Astrocyte (in vitro differentiated cells and primary cell): ENCODE results near the gene HACE1. TPM values are rescaled to one million over a fixed set of nuclear protein-coding genes. Genes with fewer than 3 reads are reported as not detected.

Experiments
- DNase-seq: peaks from one replicate; pipeline ENCODE4 v3.0.0-alpha.2; 2010; ENCODE audit warnings: low read depth
- FAIRE-seq: peaks from 2 replicates; lab custom pipeline; 2011; peaks lifted over from hg19 to GRCh38; lab: Jason Lieb, UNC
- H2AFZ ChIP-seq: 2 replicates; pipeline ENCODE4 v1.6.0; 2012; ENCODE audit warnings: low read depth, low read length, inconsistent platforms
- H3K27ac ChIP-seq: 2 replicates; pipeline ENCODE4 v1.5.1; 2011; ENCODE audit warnings: low read depth, low read length, inconsistent platforms
- H3K27me3 ChIP-seq: 2 replicates; pipeline ENCODE4 v1.6.0; 2011; ENCODE audit warnings: low read length, inconsistent platforms; ENCODE audit not compliant: insufficient read depth
- H3K36me3 ChIP-seq: 2 replicates; pipeline ENCODE4 v1.5.1; 2011; ENCODE audit warnings: low read length, inconsistent platforms; ENCODE audit not compliant: insufficient read depth
- H3K4me1 ChIP-seq: 2 replicates; pipeline ENCODE4 v1.5.1; 2011; ENCODE audit warnings: low read length, inconsistent platforms; ENCODE audit not compliant: insufficient read depth
- H3K4me2 ChIP-seq: 2 replicates; pipeline ENCODE4 v1.6.0; 2012; ENCODE audit warnings: low read length, inconsistent platforms
- H3K4me3 ChIP-seq: 2 replicates; pipeline ENCODE4 v1.5.1; 2011; ENCODE audit warnings: low read depth, mild to moderate bottlenecking, low read length, inconsistent platforms; ENCODE audit not compliant: insufficient read depth
- H3K79me2 ChIP-seq: 2 replicates; pipeline ENCODE4 v1.6.0; 2012; ENCODE audit warnings: mild to moderate bottlenecking, low read length, inconsistent platforms; ENCODE audit not compliant: insufficient read depth
- H3K9ac ChIP-seq: 2 replicates; pipeline ENCODE4 v1.6.0; 2012; ENCODE audit warnings: mild to moderate bottlenecking, low read length, inconsistent platforms
- H3K9me3 ChIP-seq: 2 replicates; pipeline ENCODE4 v1.5.1; 2012; ENCODE audit warnings: low read depth, mild to moderate bottlenecking, low read length, inconsistent platforms; ENCODE audit not compliant: insufficient read depth
- H4K20me1 ChIP-seq: 2 replicates; pipeline ENCODE4 v1.6.0; 2012; ENCODE audit warnings: low read length, inconsistent platforms; ENCODE audit not compliant: insufficient read depth
- H3K27ac Mint-ChIP-seq: one replicate; pipeline ENCODE4 v1.8.0; 2021; ENCODE audit warnings: mild to moderate bottlenecking, mixed read lengths; ENCODE audit not compliant: unreplicated experiment
- H3K27me3 Mint-ChIP-seq: one replicate; pipeline ENCODE4 v1.8.0; 2021; ENCODE audit warnings: low read depth, mixed read lengths; ENCODE audit not compliant: unreplicated experiment
- H3K36me3 Mint-ChIP-seq: one replicate; pipeline ENCODE4 v1.8.0; 2021; ENCODE audit warnings: low read depth, mixed read lengths; ENCODE audit not compliant: unreplicated experiment
- H3K4me1 Mint-ChIP-seq: one replicate; pipeline ENCODE4 v1.8.0; 2021; ENCODE audit warnings: low read depth, mixed read lengths; ENCODE audit not compliant: unreplicated experiment
- H3K4me3 Mint-ChIP-seq: one replicate; pipeline ENCODE4 v1.8.0; 2021; ENCODE audit warnings: mild to moderate bottlenecking, moderate library complexity, mixed read lengths; ENCODE audit not compliant: unreplicated experiment
- H3K9me3 Mint-ChIP-seq: one replicate; pipeline ENCODE4 v1.8.0; 2021; ENCODE audit warnings: mild to moderate bottlenecking, mixed read lengths; ENCODE audit not compliant: unreplicated experiment
- EZH2 ChIP-seq: IDR thresholded peaks from 2 replicates; pipeline ENCODE4 v1.6.1; 2012; ENCODE audit warnings: mild to moderate bottlenecking, low read length, inconsistent platforms; ENCODE audit not compliant: insufficient read depth
- total RNA-seq: library from RNA; stranded (reverse); gene quantifications from 2 replicates; pipeline ENCODE4 v1.2.1, GENCODE V29; 2021
- TF ChIP-seq, protein P1 (sequence below): IDR thresholded peaks from 2 replicates; pipeline ENCODE4 v1.5.1; 2011; ENCODE audit warnings: low read depth, mild to moderate bottlenecking, inconsistent platforms, low read length, moderate library complexity; ENCODE audit not compliant: insufficient read depth

HACE1 gene
- total RNA-seq, 1 donor from 2014 or later, result 13.8 TPM

DNA sequence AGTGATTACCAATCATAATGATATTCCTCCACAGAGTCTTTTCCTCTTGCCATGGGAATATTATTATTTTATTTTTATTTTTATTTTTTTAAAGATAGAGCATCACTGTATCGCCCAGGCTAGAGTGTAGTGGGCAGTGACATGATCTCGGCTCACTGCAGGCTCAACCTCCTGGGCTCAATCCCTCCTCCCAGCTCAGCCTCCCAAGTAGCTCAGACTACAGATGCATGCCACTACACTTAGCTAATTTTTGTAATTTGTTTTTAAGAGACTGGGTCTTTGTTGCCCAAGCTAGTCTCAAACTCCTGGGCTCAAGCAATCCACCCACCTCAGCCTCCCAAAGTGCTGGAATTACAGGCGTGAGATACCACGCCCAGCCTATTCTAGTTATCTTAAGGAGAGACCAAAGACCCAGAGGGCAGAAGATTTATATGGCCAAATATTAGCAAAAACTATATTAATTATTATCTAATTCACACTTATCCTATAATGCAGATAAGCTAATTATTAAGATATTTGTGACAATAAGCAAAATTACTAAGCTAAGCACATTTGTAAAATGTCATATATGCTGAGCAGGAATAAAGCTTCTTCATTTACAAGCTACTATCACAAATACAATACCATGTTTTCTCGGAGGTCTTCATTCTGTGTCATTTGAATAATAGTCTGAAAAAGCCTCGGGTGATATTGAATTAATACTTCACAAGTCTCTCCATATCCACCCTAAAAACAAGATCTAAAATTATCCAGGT lies 63.5 kb downstream of the HACE1 start:
- no peak for DNase-seq
- peaks cover 5% of the 10 kb centered on the region for H3K36me3 Mint-ChIP-seq
- no peak overlapping the region for H3K27ac ChIP-seq
- FAIRE-seq, result no peak
- no peaks in the 10 kb centered on the region for H3K27me3 Mint-ChIP-seq
- H3K9ac ChIP-seq, result no peak overlapping the region
- H4K20me1 ChIP-seq, result no peaks in the 10 kb centered on the region
- no peak overlapping the region for H3K4me3 Mint-ChIP-seq
- H3K27me3 ChIP-seq, result no peaks in the 10 kb centered on the region
- H3K27ac Mint-ChIP-seq, result no peak overlapping the region
- no peak overlapping the region for H3K4me2 ChIP-seq
- H3K4me3 ChIP-seq, result no peak overlapping the region
- H3K4me1 Mint-ChIP-seq, result peaks cover 2% of the 10 kb centered on the region
- H3K36me3 ChIP-seq, result no peaks in the 10 kb centered on the region
- H3K9me3 ChIP-seq, result no peaks in the 10 kb centered on the region
- peaks cover 5% of the 10 kb centered on the region for H3K9me3 Mint-ChIP-seq
- no peaks in the 10 kb centered on the region for H3K79me2 ChIP-seq
- TF ChIP-seq, protein P1, sequence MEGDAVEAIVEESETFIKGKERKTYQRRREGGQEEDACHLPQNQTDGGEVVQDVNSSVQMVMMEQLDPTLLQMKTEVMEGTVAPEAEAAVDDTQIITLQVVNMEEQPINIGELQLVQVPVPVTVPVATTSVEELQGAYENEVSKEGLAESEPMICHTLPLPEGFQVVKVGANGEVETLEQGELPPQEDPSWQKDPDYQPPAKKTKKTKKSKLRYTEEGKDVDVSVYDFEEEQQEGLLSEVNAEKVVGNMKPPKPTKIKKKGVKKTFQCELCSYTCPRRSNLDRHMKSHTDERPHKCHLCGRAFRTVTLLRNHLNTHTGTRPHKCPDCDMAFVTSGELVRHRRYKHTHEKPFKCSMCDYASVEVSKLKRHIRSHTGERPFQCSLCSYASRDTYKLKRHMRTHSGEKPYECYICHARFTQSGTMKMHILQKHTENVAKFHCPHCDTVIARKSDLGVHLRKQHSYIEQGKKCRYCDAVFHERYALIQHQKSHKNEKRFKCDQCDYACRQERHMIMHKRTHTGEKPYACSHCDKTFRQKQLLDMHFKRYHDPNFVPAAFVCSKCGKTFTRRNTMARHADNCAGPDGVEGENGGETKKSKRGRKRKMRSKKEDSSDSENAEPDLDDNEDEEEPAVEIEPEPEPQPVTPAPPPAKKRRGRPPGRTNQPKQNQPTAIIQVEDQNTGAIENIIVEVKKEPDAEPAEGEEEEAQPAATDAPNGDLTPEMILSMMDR, result no peak
- TF ChIP-seq EZH2, result no peak
- H3K4me1 ChIP-seq, result no peaks in the 10 kb centered on the region
- H2AFZ ChIP-seq, result no peak overlapping the region

DNA sequence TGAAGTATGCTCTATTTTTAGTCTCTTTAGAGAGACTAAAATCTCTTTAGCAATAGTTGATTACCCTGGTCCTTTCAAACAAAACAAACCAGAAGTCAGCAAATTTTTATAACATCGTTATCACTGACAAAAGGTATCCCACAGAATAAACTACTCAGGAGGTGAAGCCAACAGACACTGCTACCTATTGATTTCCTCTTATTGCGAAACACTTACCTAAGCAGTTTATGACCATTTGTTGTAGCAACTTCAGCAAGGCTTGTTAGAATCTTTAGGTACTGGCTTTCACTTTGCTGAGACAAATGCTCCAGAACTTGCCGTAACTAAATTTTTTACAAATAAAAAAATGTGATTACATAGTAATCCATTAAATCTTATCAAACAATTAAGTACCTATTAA lies 64.4 kb downstream of the HACE1 start:
- no peaks in the 10 kb centered on the region for H3K79me2 ChIP-seq
- TF ChIP-seq, protein P1, result no peak
- no peak for TF ChIP-seq EZH2
- FAIRE-seq (no peak), DNase-seq (no peak)
- H3K4me1 ChIP-seq, result no peaks in the 10 kb centered on the region
- no peak overlapping the region for H3K4me2 ChIP-seq
- H3K9me3 ChIP-seq, result no peaks in the 10 kb centered on the region
- H3K9ac ChIP-seq, result no peak overlapping the region
- no peak overlapping the region for H3K27ac ChIP-seq
- peaks cover 2% of the 10 kb centered on the region for H3K4me1 Mint-ChIP-seq
- no peak overlapping the region for H3K4me3 Mint-ChIP-seq
- no peaks in the 10 kb centered on the region for H3K27me3 Mint-ChIP-seq
- no peak overlapping the region for H3K27ac Mint-ChIP-seq
- H4K20me1 ChIP-seq, result no peaks in the 10 kb centered on the region
- H3K9me3 Mint-ChIP-seq, result peaks cover 3% of the 10 kb centered on the region
- H3K36me3 ChIP-seq, result no peaks in the 10 kb centered on the region
- no peak overlapping the region for H3K4me3 ChIP-seq
- no peaks in the 10 kb centered on the region for H3K27me3 ChIP-seq
- H3K36me3 Mint-ChIP-seq, result peaks cover 3% of the 10 kb centered on the region
- no peak overlapping the region for H2AFZ ChIP-seq

DNA sequence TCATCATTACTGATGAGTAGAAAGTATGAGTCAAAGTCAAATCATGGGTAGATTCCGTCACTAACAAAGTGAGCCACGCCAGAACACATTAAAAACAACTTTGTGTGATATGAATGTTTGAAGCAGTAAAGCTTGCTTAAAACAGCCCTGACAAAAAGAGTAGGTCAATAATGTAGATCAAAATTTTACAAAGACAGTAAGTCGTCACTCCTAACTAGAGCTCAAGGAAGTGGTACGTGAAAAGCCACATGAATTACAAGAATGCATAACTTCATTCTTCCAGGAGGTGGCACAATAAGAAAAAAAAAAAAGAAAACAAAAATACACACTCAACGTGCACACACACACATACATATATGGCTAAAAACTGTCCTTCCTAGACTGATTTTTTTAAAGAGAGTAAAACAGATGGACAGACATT lies 69.9 kb downstream of the HACE1 start:
- H3K4me3 ChIP-seq, result no peak overlapping the region
- FAIRE-seq (peak; percentile 87), DNase-seq (peak; percentile 69)
- peaks cover 11% of the 10 kb centered on the region for H3K4me1 ChIP-seq
- H3K4me2 ChIP-seq, result peak overlapping the region; percentile 72
- peak overlapping the region; percentile 21 for H2AFZ ChIP-seq
- H3K27me3 Mint-ChIP-seq, result no peaks in the 10 kb centered on the region
- no peaks in the 10 kb centered on the region for H3K27me3 ChIP-seq
- TF ChIP-seq EZH2, result no peak
- TF ChIP-seq, protein P1, result peak; percentile 27
- H3K27ac Mint-ChIP-seq, result peak overlapping the region; percentile 96
- no peaks in the 10 kb centered on the region for H3K9me3 Mint-ChIP-seq
- no peaks in the 10 kb centered on the region for H3K9me3 ChIP-seq
- no peaks in the 10 kb centered on the region for H3K36me3 Mint-ChIP-seq
- no peak overlapping the region for H3K4me3 Mint-ChIP-seq
- H4K20me1 ChIP-seq, result no peaks in the 10 kb centered on the region
- H3K79me2 ChIP-seq, result no peaks in the 10 kb centered on the region
- H3K27ac ChIP-seq, result peak overlapping the region; percentile 33
- H3K4me1 Mint-ChIP-seq, result peaks cover 18% of the 10 kb centered on the region
- no peaks in the 10 kb centered on the region for H3K36me3 ChIP-seq
- peak overlapping the region; percentile 40 for H3K9ac ChIP-seq
